GM23338 (cell line): ENCODE data around the gene XAB2. TPM values are rescaled to one million over a fixed set of nuclear protein-coding genes. Genes with fewer than 3 reads are reported as not detected.
A peak's percentile ranks its signal among the peaks of the same experiment; 100 is the strongest.

Source experiments
- ATAC-seq: fragments of 200-7000 bp; cut with Tn5 transposase; 3 replicates; pipeline ENCODE4 v1.9.1; 2020
- DNase-seq: peaks from one replicate; pipeline ENCODE4 v3.0.0-alpha.2; 2015; ENCODE audit warnings: low spot score
- H2AFZ ChIP-seq: fragments of 200-600 bp; sonication (generic); 2 replicates; pipeline ENCODE4 v1.8.0; 2016; ENCODE audit warnings: antibody characterized with exemption, mild to moderate bottlenecking, moderate library complexity
- H3F3A ChIP-seq: fragments of 200-600 bp; sonication (generic); replicated peaks from 2 replicates; pipeline ENCODE4 v1.8.0; 2017; ENCODE audit warnings: antibody characterized with exemption, mixed run types, low read depth
- H3K27ac ChIP-seq: fragments of 200-600 bp; sonication (generic); 2 replicates; pipeline ENCODE4 v1.6.1; 2016; ENCODE audit warnings: low read depth
- H3K27me3 ChIP-seq: fragments of 200-600 bp; sonication (generic); 2 replicates; pipeline ENCODE4 v1.8.0; 2016; ENCODE audit warnings: mild to moderate bottlenecking, mixed run types, moderate library complexity; ENCODE audit not compliant: insufficient read depth
- H3K36me3 ChIP-seq: fragments of 200-600 bp; sonication (generic); 2 replicates; pipeline ENCODE4 v1.8.0; 2016; ENCODE audit warnings: mild to moderate bottlenecking; ENCODE audit not compliant: insufficient read depth
- H3K4me1 ChIP-seq: fragments of 200-600 bp; sonication (generic); 2 replicates; pipeline ENCODE4 v1.8.0; 2016; ENCODE audit warnings: mild to moderate bottlenecking, moderate library complexity; ENCODE audit not compliant: insufficient read depth
- H3K4me2 ChIP-seq: fragments of 200-600 bp; sonication (generic); 2 replicates; pipeline ENCODE4 v1.7.1; 2017; ENCODE audit warnings: mixed run types
- H3K4me3 ChIP-seq: fragments of 200-600 bp; sonication (generic); 2 replicates; pipeline ENCODE4 v1.6.1; 2016; ENCODE audit warnings: mixed run types
- H3K79me2 ChIP-seq: fragments of 200-600 bp; sonication (generic); replicated peaks from 2 replicates; pipeline ENCODE4 v1.8.0; 2017; ENCODE audit warnings: mild to moderate bottlenecking; ENCODE audit not compliant: insufficient read depth
- H3K9me2 ChIP-seq: fragments of 200-600 bp; sonication (generic); 2 replicates; pipeline ENCODE4 v1.8.0; 2017; ENCODE audit not compliant: insufficient read depth
- H4K20me1 ChIP-seq: fragments of 200-600 bp; sonication (generic); replicated peaks from 2 replicates; pipeline ENCODE4 v1.8.0; 2017; ENCODE audit warnings: mild to moderate bottlenecking; ENCODE audit not compliant: insufficient read depth
- H3K27ac Mint-ChIP-seq: 2 replicates; pipeline ENCODE4 v1.8.0; 2020; ENCODE audit warnings: inconsistent platforms, mild to moderate bottlenecking, moderate library complexity, mixed read lengths
- H3K27me3 Mint-ChIP-seq: 3 replicates; pipeline ENCODE4 v1.8.0; 2022; ENCODE audit warnings: low read depth, mild to moderate bottlenecking, moderate library complexity, mixed read lengths, inconsistent platforms; ENCODE audit not compliant: insufficient read depth, poor library complexity
- H3K36me3 Mint-ChIP-seq: 3 replicates; pipeline ENCODE4 v1.8.0; 2021; ENCODE audit warnings: low read depth, mild to moderate bottlenecking, inconsistent platforms, moderate library complexity, mixed read lengths
- H3K4me1 Mint-ChIP-seq: 3 replicates; pipeline ENCODE4 v1.8.0; 2020; ENCODE audit warnings: mild to moderate bottlenecking, inconsistent platforms, mixed read lengths
- H3K4me3 Mint-ChIP-seq: 3 replicates; pipeline ENCODE4 v1.8.0; 2021; ENCODE audit warnings: moderate library complexity, mild to moderate bottlenecking, inconsistent platforms, mixed read lengths
- H3K9me3 Mint-ChIP-seq: 3 replicates; pipeline ENCODE4 v1.8.0; 2020; ENCODE audit warnings: moderate library complexity, mild to moderate bottlenecking, inconsistent platforms, mixed read lengths
- CREB1 ChIP-seq: fragments of 250-450 bp; sonication (Bioruptor Pico); IDR thresholded peaks from 2 replicates; pipeline ENCODE4 v1.5.0; 2020; ENCODE audit warnings: low read depth, mild to moderate bottlenecking, moderate library complexity
- EZH2 ChIP-seq: fragments of 200-600 bp; sonication (generic); IDR thresholded peaks from one replicate; pipeline ENCODE4 v1.8.0; 2017; ENCODE audit warnings: antibody characterized with exemption, mild to moderate bottlenecking, low read depth; ENCODE audit not compliant: unreplicated experiment
- EZH2phosphoT487 ChIP-seq: fragments of 200-600 bp; sonication (generic); IDR thresholded peaks from one replicate; pipeline ENCODE4 v1.8.1; 2018; ENCODE audit warnings: antibody characterized with exemption; ENCODE audit not compliant: unreplicated experiment
- JUNB ChIP-seq: IDR thresholded peaks from one replicate; pipeline ENCODE4 v1.6.1; 2016; ENCODE audit warnings: antibody characterized with exemption; ENCODE audit not compliant: unreplicated experiment
- POLR2AphosphoS5 ChIP-seq: IDR thresholded peaks from 2 replicates; pipeline ENCODE4 v1.6.1; 2016; ENCODE audit warnings: antibody characterized with exemption, low read depth
- STAT1 ChIP-seq: IDR thresholded peaks from one replicate; pipeline ENCODE4 v1.6.1; 2016; ENCODE audit warnings: antibody characterized with exemption; ENCODE audit not compliant: unreplicated experiment
- ZNF114 ChIP-seq: fragments of 250-450 bp; sonication (Bioruptor Pico); IDR thresholded peaks from 2 replicates; pipeline ENCODE4 v1.5.0; 2020; ENCODE audit warnings: mild to moderate bottlenecking, moderate library complexity
- ZNF331 ChIP-seq: fragments of 250-450 bp; sonication (Bioruptor Pico); IDR thresholded peaks from 2 replicates; pipeline ENCODE4 v1.5.0; 2020; ENCODE audit warnings: low read depth, mild to moderate bottlenecking, moderate library complexity
- polyA plus RNA-seq: library from polyadenylated mRNA; unstranded; fragments of >200 nt; fragmentation: Nextera tagmentation; extraction: Ambion mirVana; gene quantifications from 2 replicates; pipeline ENCODE4 v1.2.1, GENCODE V29; 2016
- total RNA-seq: library from RNA; depleted of rRNA; stranded (reverse); fragments of >200 nt; shearing (Covaris generic); gene quantifications from 2 replicates; pipeline ENCODE4 v1.2.3, GENCODE V29; 2014
- TF ChIP-seq, protein P1 (sequence below), 2 experiments: fragments of 200-600 bp in 1 of 2; sonication (generic) in 1 of 2; conservative IDR thresholded peaks; 2 replicates each; pipeline versions ENCODE4 v1.5.1 to v1.6.1; 2016 to 2017; ENCODE audit warnings: antibody characterized with exemption in 2 of 2, low read depth in 2 of 2, mild to moderate bottlenecking in 2 of 2, moderate library complexity in 1 of 2
- TF ChIP-seq, protein P2 (sequence below): IDR thresholded peaks from one replicate; pipeline ENCODE4 v1.6.1; 2018; ENCODE audit warnings: antibody characterized with exemption; ENCODE audit not compliant: unreplicated experiment
- TF ChIP-seq, protein P3 (sequence below): IDR thresholded peaks from 2 replicates; pipeline ENCODE4 v1.6.1; 2016; ENCODE audit warnings: antibody characterized with exemption

Gene XAB2
- total and polyA plus RNA-seq, 2 experiments from 2014 or later, result 18.4 to 69.0 TPM

DNA sequence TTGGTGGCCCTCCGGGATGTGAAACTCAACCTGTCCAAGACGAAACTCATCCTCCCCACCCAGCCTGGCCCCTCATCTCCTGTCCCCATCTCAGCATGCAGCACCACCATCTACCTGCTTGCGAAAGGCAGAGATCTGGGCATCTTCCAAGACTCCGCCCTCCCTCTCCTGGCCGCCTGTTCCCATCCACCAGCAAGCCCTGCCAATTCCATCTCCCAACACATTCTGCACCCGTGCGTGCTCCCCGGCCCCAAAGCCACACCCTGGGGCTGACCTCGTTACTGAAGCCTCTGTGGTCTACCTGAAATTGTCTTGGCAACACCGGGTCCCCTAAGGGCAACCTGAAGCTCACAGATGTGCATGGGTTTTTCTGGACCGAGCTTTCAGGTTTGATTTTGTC, 46.9 kb downstream of the XAB2 start:
- Histone ChIP-seq H3F3A (no peaks in the 10 kb centered on the region), H2AFZ (no peak overlapping the region), H3K4me1 (no peaks in the 10 kb centered on the region), H3K4me2 (no peak overlapping the region), H3K9me2 (no peaks in the 10 kb centered on the region), H3K36me3 (no peaks in the 10 kb centered on the region), H3K27ac (no peak overlapping the region), H3K27me3 (no peaks in the 10 kb centered on the region), H3K79me2 (no peaks in the 10 kb centered on the region), H4K20me1 (no peaks in the 10 kb centered on the region), H3K4me3 (no peak overlapping the region)
- Mint-ChIP-seq H3K36me3 (no peaks in the 10 kb centered on the region), H3K27ac (no peak overlapping the region), H3K4me3 (no peak overlapping the region), H3K27me3 (peaks cover 9% of the 10 kb centered on the region), H3K4me1 (no peaks in the 10 kb centered on the region), H3K9me3 (no peaks in the 10 kb centered on the region)
- TF ChIP-seq ZNF114 (CRISPR knock-in tag), result no peak
- no peak for TF ChIP-seq CREB1 (CRISPR knock-in tag)
- TF ChIP-seq ZNF331 (CRISPR knock-in tag), result no peak
- ATAC-seq, result peak; percentile 48; the same call in 2 of the 3 replicates
- no peak for DNase-seq

DNA sequence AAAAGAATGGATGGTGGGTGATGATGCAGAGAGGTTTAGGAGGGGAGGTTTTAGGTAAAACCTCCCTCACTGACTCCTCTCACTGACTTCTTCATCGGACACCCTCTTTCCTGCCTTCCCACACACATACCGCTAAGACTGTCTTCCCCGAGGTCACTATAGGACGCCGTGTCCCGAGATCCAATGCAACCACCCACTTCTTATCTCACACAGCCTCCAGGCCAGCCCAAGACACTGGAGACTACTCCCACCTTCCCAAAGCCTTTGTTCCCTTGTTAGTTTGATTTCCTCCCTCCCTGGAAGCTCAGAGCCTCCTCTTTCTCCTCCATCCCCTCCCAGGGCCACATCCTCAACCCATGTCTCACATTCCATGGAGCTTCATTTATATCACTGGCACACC, 50.2 kb downstream of the XAB2 start:
- no peak for ATAC-seq
- no peak overlapping the region for H3K4me3 Mint-ChIP-seq
- H3K79me2 ChIP-seq, result no peaks in the 10 kb centered on the region
- TF ChIP-seq CREB1 (CRISPR knock-in tag), result no peak
- no peak for TF ChIP-seq ZNF331 (CRISPR knock-in tag)
- TF ChIP-seq, protein P1, sequence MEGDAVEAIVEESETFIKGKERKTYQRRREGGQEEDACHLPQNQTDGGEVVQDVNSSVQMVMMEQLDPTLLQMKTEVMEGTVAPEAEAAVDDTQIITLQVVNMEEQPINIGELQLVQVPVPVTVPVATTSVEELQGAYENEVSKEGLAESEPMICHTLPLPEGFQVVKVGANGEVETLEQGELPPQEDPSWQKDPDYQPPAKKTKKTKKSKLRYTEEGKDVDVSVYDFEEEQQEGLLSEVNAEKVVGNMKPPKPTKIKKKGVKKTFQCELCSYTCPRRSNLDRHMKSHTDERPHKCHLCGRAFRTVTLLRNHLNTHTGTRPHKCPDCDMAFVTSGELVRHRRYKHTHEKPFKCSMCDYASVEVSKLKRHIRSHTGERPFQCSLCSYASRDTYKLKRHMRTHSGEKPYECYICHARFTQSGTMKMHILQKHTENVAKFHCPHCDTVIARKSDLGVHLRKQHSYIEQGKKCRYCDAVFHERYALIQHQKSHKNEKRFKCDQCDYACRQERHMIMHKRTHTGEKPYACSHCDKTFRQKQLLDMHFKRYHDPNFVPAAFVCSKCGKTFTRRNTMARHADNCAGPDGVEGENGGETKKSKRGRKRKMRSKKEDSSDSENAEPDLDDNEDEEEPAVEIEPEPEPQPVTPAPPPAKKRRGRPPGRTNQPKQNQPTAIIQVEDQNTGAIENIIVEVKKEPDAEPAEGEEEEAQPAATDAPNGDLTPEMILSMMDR (conservative IDR thresholded peaks at IDR 0.05; ENCODE audit: low read depth in 2 of 2), result no peak
- no peak for TF ChIP-seq EZH2phosphoT487
- TF ChIP-seq POLR2AphosphoS5, result no peak
- TF ChIP-seq, protein P2, sequence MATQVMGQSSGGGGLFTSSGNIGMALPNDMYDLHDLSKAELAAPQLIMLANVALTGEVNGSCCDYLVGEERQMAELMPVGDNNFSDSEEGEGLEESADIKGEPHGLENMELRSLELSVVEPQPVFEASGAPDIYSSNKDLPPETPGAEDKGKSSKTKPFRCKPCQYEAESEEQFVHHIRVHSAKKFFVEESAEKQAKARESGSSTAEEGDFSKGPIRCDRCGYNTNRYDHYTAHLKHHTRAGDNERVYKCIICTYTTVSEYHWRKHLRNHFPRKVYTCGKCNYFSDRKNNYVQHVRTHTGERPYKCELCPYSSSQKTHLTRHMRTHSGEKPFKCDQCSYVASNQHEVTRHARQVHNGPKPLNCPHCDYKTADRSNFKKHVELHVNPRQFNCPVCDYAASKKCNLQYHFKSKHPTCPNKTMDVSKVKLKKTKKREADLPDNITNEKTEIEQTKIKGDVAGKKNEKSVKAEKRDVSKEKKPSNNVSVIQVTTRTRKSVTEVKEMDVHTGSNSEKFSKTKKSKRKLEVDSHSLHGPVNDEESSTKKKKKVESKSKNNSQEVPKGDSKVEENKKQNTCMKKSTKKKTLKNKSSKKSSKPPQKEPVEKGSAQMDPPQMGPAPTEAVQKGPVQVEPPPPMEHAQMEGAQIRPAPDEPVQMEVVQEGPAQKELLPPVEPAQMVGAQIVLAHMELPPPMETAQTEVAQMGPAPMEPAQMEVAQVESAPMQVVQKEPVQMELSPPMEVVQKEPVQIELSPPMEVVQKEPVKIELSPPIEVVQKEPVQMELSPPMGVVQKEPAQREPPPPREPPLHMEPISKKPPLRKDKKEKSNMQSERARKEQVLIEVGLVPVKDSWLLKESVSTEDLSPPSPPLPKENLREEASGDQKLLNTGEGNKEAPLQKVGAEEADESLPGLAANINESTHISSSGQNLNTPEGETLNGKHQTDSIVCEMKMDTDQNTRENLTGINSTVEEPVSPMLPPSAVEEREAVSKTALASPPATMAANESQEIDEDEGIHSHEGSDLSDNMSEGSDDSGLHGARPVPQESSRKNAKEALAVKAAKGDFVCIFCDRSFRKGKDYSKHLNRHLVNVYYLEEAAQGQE, result no peak
- no peak for TF ChIP-seq STAT1
- TF ChIP-seq ZNF114 (CRISPR knock-in tag), result no peak
- TF ChIP-seq JUNB, result no peak
- TF ChIP-seq, protein P3, sequence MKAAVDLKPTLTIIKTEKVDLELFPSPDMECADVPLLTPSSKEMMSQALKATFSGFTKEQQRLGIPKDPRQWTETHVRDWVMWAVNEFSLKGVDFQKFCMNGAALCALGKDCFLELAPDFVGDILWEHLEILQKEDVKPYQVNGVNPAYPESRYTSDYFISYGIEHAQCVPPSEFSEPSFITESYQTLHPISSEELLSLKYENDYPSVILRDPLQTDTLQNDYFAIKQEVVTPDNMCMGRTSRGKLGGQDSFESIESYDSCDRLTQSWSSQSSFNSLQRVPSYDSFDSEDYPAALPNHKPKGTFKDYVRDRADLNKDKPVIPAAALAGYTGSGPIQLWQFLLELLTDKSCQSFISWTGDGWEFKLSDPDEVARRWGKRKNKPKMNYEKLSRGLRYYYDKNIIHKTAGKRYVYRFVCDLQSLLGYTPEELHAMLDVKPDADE, result no peak
- no peak for TF ChIP-seq EZH2

More for the DNA sequence above, 50.2 kb downstream of the XAB2 start:
- H2AFZ ChIP-seq, result no peak overlapping the region
- H4K20me1 ChIP-seq, result no peaks in the 10 kb centered on the region
- Mint-ChIP-seq H3K4me1 (no peaks in the 10 kb centered on the region), H3K27ac (no peak overlapping the region), H3K27me3 (peaks cover 6% of the 10 kb centered on the region), H3K36me3 (no peaks in the 10 kb centered on the region), H3K9me3 (no peaks in the 10 kb centered on the region)
- no peak overlapping the region for H3K27ac ChIP-seq
- no peak overlapping the region for H3K4me3 ChIP-seq
- DNase-seq, result no peak
- H3K4me2 ChIP-seq, result no peak overlapping the region
- H3K27me3 ChIP-seq, result no peaks in the 10 kb centered on the region
- no peaks in the 10 kb centered on the region for H3K9me2 ChIP-seq
- H3F3A ChIP-seq, result no peaks in the 10 kb centered on the region
- no peaks in the 10 kb centered on the region for H3K36me3 ChIP-seq
- no peaks in the 10 kb centered on the region for H3K4me1 ChIP-seq
